ENCODE data around the gene DNAJA1.

GRCh38 chr9:33081128-33081851 is 56.2 kb downstream of the DNAJA1 start:
- no peak for TF ChIP-seq POLR2A (IDR thresholded peaks at IDR 0.05; ENCODE audit: low read depth, low read length)
- TF ChIP-seq POLR2AphosphoS5 (IDR thresholded peaks at IDR 0.05; ENCODE audit: low read depth, low read length), result no peak

Measured in GM12892 (cell line).